B cell (primary cell): ENCODE measurements around the gene C1orf87. TPM values are rescaled to one million over a fixed set of nuclear protein-coding genes. Genes with fewer than 3 reads are reported as not detected.

ENCODE experiments used
- ATAC-seq: fragments of 200-7000 bp; cut with Tn5 transposase; one replicate; pipeline ENCODE4 v1.10.0; 2021; ENCODE audit warnings: low read depth, mild to moderate bottlenecking, moderate number of reproducible peaks, moderate library complexity
- CTCF ChIA-PET: fragments of 350-600 bp; sonication (Branson Sonifier 250); formaldehyde crosslinking; loops from one replicate; lab custom pipeline; 2021; ENCODE audit warnings: antibody characterized with exemption, inconsistent platforms; lab: Charles Lee
- POLR2A ChIA-PET: fragments of 350-600 bp; sonication (Branson Sonifier 250); formaldehyde crosslinking; loops from one replicate; lab custom pipeline; 2021; ENCODE audit warnings: antibody characterized with exemption; lab: Charles Lee
- DNase-seq: peaks from one replicate; pipeline ENCODE4 v3.0.0; 2013
- H2AFZ ChIP-seq: 2 replicates; pipeline ENCODE4 v1.6.1; 2012; ENCODE audit warnings: mild to moderate bottlenecking, low read depth, low read length; ENCODE audit not compliant: insufficient read depth, poor library complexity, severe bottlenecking
- H3K27ac ChIP-seq, 2 donors: 1 replicate in 1 of 2; 2 replicates in 1 of 2; pipeline ENCODE4 v1.5.1; 2012 to 2013; ENCODE audit warnings: low read length in 2 of 2, mild to moderate bottlenecking in 2 of 2, moderate library complexity in 1 of 2
- H3K27me3 ChIP-seq, 4 experiments: fragments of 200-600 bp in 1 of 4; sonication (generic) in 1 of 4; replicated peaks in 1 of 4; 1 replicate in 2 of 4; 2 replicates in 2 of 4; pipeline versions ENCODE4 v1.6.1 to v1.7.0; 2013 to 2016; ENCODE audit warnings: low read length in 3 of 4, mild to moderate bottlenecking in 2 of 4, mixed read lengths in 1 of 4, moderate library complexity in 1 of 4; ENCODE audit not compliant: insufficient read depth in 4 of 4, control insufficient read depth in 3 of 4; ENCODE audit errors: control extremely low read depth in 1 of 4
- H3K36me3 ChIP-seq, 2 experiments: replicated peaks in 1 of 2; 1 replicate in 1 of 2; 2 replicates in 1 of 2; pipeline versions ENCODE4 v1.6.1 to v1.7.1; 2013; ENCODE audit warnings: low read length in 1 of 2; ENCODE audit not compliant: insufficient read depth in 2 of 2, control insufficient read depth in 1 of 2; ENCODE audit errors: control extremely low read depth in 1 of 2, extremely low read depth in 1 of 2
- H3K4me1 ChIP-seq, 2 donors: fragments of 200-600 bp in 1 of 2; sonication (generic) in 1 of 2; 1 replicate in 1 of 2; 2 replicates in 1 of 2; pipeline versions ENCODE4 v1.5.1 to v1.6.1; 2013 to 2017; ENCODE audit warnings: low read length in 2 of 2; ENCODE audit not compliant: control insufficient read depth in 2 of 2, insufficient read depth in 2 of 2
- H3K4me2 ChIP-seq: replicated peaks from 2 replicates; pipeline ENCODE3; 2012; ENCODE audit warnings: mild to moderate bottlenecking, low read depth, low read length; ENCODE audit not compliant: poor library complexity, severe bottlenecking
- H3K4me3 ChIP-seq, 5 experiments: fragments of 200-600 bp in 1 of 5; sonication (generic) in 1 of 5; 1 replicate in 3 of 5; 2 replicates in 2 of 5; pipeline versions ENCODE4 v1.5.1 to v1.7.0; 2011 to 2016; ENCODE audit warnings: low read length in 4 of 5, mild to moderate bottlenecking in 4 of 5, low read depth in 2 of 5, control low read depth in 1 of 5, moderate library complexity in 1 of 5; ENCODE audit not compliant: insufficient read depth in 1 of 5; ENCODE audit errors: control extremely low read depth in 1 of 5, extremely low read depth in 1 of 5
- H3K79me2 ChIP-seq: fragments of 200-600 bp; sonication (generic); one replicate; pipeline ENCODE4 v1.6.0; 2016; ENCODE audit warnings: low read length; ENCODE audit not compliant: control insufficient read depth, insufficient read depth
- H3K9ac ChIP-seq: fragments of 200-600 bp; sonication (generic); 2 replicates; pipeline ENCODE4 v1.6.1; 2017; ENCODE audit warnings: mild to moderate bottlenecking, low read length, moderate library complexity
- H3K9me3 ChIP-seq, 3 donors: one replicate each; pipeline versions ENCODE4 v1.6.1 to v1.7.1; 2013; ENCODE audit warnings: low read length in 2 of 3; ENCODE audit not compliant: control insufficient read depth in 2 of 3, insufficient read depth in 1 of 3; ENCODE audit errors: control extremely low read depth in 1 of 3
- H4K20me1 ChIP-seq: 2 replicates; pipeline ENCODE4 v1.6.0; 2012; ENCODE audit warnings: mild to moderate bottlenecking, low read length; ENCODE audit not compliant: insufficient read depth, control insufficient read depth, poor library complexity, severe bottlenecking
- H3K27ac Mint-ChIP-seq: one replicate; pipeline ENCODE4 v1.8.0; 2021; ENCODE audit warnings: mixed read lengths
- H3K27me3 Mint-ChIP-seq: one replicate; pipeline ENCODE4 v1.8.0; 2021; ENCODE audit warnings: mixed read lengths
- H3K4me1 Mint-ChIP-seq: one replicate; pipeline ENCODE4 v1.8.0; 2021; ENCODE audit warnings: mixed read lengths
- H3K4me3 Mint-ChIP-seq: one replicate; pipeline ENCODE4 v1.8.0; 2021; ENCODE audit warnings: mixed read lengths
- H3K9me3 Mint-ChIP-seq: one replicate; pipeline ENCODE4 v1.8.0; 2022; ENCODE audit warnings: mixed read lengths; ENCODE audit not compliant: insufficient read depth
- CTCF ChIP-seq: fragments of 200-600 bp; IDR thresholded peaks from one replicate; pipeline ENCODE4 v1.8.0; 2022; ENCODE audit warnings: antibody characterized with exemption, mild to moderate bottlenecking
- EZH2 ChIP-seq: IDR thresholded peaks from 2 replicates; pipeline ENCODE4 v1.6.1; 2012; ENCODE audit warnings: borderline replicate concordance, low read depth, mild to moderate bottlenecking, moderate library complexity, low read length; ENCODE audit not compliant: insufficient read depth, poor library complexity, severe bottlenecking
- WGBS: methylation state at CpG from one replicate; pipeline ENCODE4 v1.1.5; 2013; ENCODE audit warnings: missing lambda C conversion rate; ENCODE audit not compliant: insufficient coverage; 5-methylcytosine and 5-hydroxymethylcytosine counted together
- intact Hi-C: fragments of 100-400 bp; cut with micrococcal nuclease; formaldehyde crosslinking; loops from one replicate; pipeline ENCODE4 v1.10.0; 2022
- polyA plus RNA-seq: library from polyadenylated mRNA; depleted of rRNA; stranded (reverse); fragments of >200 nt; gene quantifications from 2 replicates; pipeline ENCODE4 v1.2.3, GENCODE V29; 2012
- total RNA-seq, 2 donors: library from RNA; stranded (reverse); fragments of 120-200 nt in 1 of 2; gene quantifications; 1 replicate in 1 of 2; 2 replicates in 1 of 2; pipeline versions ENCODE4 v1.2.3 to v1.2.4, GENCODE V29; 2013 to 2022

Gene C1orf87
- total and polyA plus RNA-seq, 2 donors (not counting 1 experiment from before 2014, with no cell fraction given): not detected

GRCh38 chr1:60017508-60018205 lies 55.9 kb downstream of the C1orf87 start:
- Histone ChIP-seq H2AFZ (no peak overlapping the region), H3K27ac (no peak overlapping the region), H3K4me2 (no peak overlapping the region), H3K9ac (no peak overlapping the region), H3K9me3 (peaks cover 0 to 5% (median 0%) of the 10 kb centered on the region in 3 donors), H3K4me1 (no peaks in the 10 kb centered on the region), H4K20me1 (no peaks in the 10 kb centered on the region), H3K79me2 (no peaks in the 10 kb centered on the region), H3K4me3 (no peak overlapping the region), H3K27me3 (no peaks in the 10 kb centered on the region), H3K36me3 (no peaks in the 10 kb centered on the region)
- Mint-ChIP-seq H3K27me3 (peaks cover 22% of the 10 kb centered on the region), H3K9me3 (no peaks in the 10 kb centered on the region), H3K4me1 (no peaks in the 10 kb centered on the region), H3K4me3 (no peak overlapping the region), H3K27ac (no peak overlapping the region)
- no peak for TF ChIP-seq EZH2
- no peak for TF ChIP-seq CTCF
- no peak for ATAC-seq
- ChIA-PET CTCF (no interaction called here), POLR2A (no interaction called here)
- WGBS: no CpG with 5 or more reads among the region's 4 CpGs
- intact Hi-C loops: no loop called here
- DNase-seq: no peak

DNA sequence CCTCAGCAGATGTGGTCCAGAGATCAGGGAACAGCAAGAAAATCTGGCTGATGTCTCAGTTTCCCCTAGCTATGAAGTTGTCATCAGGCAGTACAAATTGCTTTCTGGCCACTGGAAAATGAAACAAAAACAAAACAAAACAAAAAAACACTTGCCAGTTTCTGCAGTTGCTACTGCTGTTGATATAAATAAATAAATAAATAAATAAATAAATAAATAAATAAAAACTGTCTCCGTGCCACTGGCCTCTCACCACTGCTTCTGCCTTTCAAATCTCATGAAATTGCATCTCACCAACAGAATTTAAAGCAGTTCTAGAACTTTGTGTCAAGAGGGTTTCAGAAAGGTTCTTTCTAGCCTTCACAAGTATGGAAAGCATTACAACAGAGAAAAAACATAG lies 62.9 kb downstream of the C1orf87 start:
- no peaks in the 10 kb centered on the region for H3K4me1 Mint-ChIP-seq
- TF ChIP-seq EZH2 (no peak), CTCF (no peak)
- H4K20me1 ChIP-seq: no peaks in the 10 kb centered on the region
- intact Hi-C loops: no loop called here
- H3K27me3 ChIP-seq: no peaks in the 10 kb centered on the region
- no peaks in the 10 kb centered on the region for H3K9me3 Mint-ChIP-seq
- WGBS: no CpG with 5 or more reads among the region's 1 CpG
- no peak overlapping the region for H2AFZ ChIP-seq
- no peaks in the 10 kb centered on the region for H3K4me1 ChIP-seq
- H3K4me2 ChIP-seq: no peak overlapping the region
- POLR2A ChIA-PET: no interaction called here
- no peak overlapping the region for H3K4me3 Mint-ChIP-seq
- H3K27ac ChIP-seq: no peak overlapping the region
- no peaks in the 10 kb centered on the region for H3K79me2 ChIP-seq
- CTCF ChIA-PET: no interaction called here
- H3K36me3 ChIP-seq: no peaks in the 10 kb centered on the region
- H3K9me3 ChIP-seq: no peaks in the 10 kb centered on the region
- ATAC-seq (no peak), DNase-seq (no peak)
- no peak overlapping the region for H3K9ac ChIP-seq
- H3K4me3 ChIP-seq: no peak overlapping the region
- H3K27ac Mint-ChIP-seq: no peak overlapping the region
- H3K27me3 Mint-ChIP-seq: peaks cover 19% of the 10 kb centered on the region
